Mesenchymal stem cell (in vitro differentiated cells and primary cell): ENCODE results near the gene ABHD16B.

Source experiments
- DNase-seq: peaks from one replicate; pipeline ENCODE4 v3.0.0-alpha.2; 2013
- H2AFZ ChIP-seq: one replicate; pipeline ENCODE4 v1.6.1; 2013; ENCODE audit warnings: low read depth, mild to moderate bottlenecking, control low read depth, inconsistent platforms, low read length, moderate library complexity
- H2AK5ac ChIP-seq: 2 replicates; pipeline ENCODE4 v1.6.1; 2013; ENCODE audit warnings: low read length, moderate library complexity, mild to moderate bottlenecking, inconsistent platforms; ENCODE audit not compliant: severe bottlenecking
- H2BK120ac ChIP-seq: one replicate; pipeline ENCODE4 v1.6.1; 2013; ENCODE audit warnings: low read depth, mild to moderate bottlenecking, inconsistent platforms, low read length, moderate library complexity
- H2BK12ac ChIP-seq, 2 experiments: one replicate each; pipeline ENCODE4 v1.6.1; 2013; ENCODE audit warnings: inconsistent platforms in 2 of 2, low read length in 2 of 2, mild to moderate bottlenecking in 2 of 2, moderate library complexity in 2 of 2, control low read depth in 1 of 2
- H2BK15ac ChIP-seq: one replicate; pipeline ENCODE4 v1.6.1; 2013; ENCODE audit warnings: mild to moderate bottlenecking, low read depth, inconsistent platforms; ENCODE audit not compliant: poor library complexity, severe bottlenecking
- H2BK5ac ChIP-seq: 2 replicates; pipeline ENCODE4 v1.6.1; 2013; ENCODE audit warnings: low read depth, mild to moderate bottlenecking, low read length, control low read depth, inconsistent platforms; ENCODE audit not compliant: poor library complexity, severe bottlenecking
- H3K14ac ChIP-seq, 2 experiments: one replicate each; pipeline ENCODE4 v1.6.1; 2013; ENCODE audit warnings: inconsistent platforms in 2 of 2, low read length in 2 of 2, control low read depth in 1 of 2, mild to moderate bottlenecking in 1 of 2, moderate library complexity in 1 of 2
- H3K18ac ChIP-seq, 2 experiments: one replicate each; pipeline ENCODE4 v1.6.1; 2013; ENCODE audit warnings: inconsistent platforms in 2 of 2, low read length in 2 of 2, control low read depth in 1 of 2, low read depth in 1 of 2, mild to moderate bottlenecking in 1 of 2
- H3K23ac ChIP-seq, 2 experiments: one replicate each; pipeline ENCODE4 v1.6.1; 2013; ENCODE audit warnings: inconsistent platforms in 2 of 2, low read length in 2 of 2, mild to moderate bottlenecking in 2 of 2, moderate library complexity in 2 of 2, control low read depth in 1 of 2
- H3K27ac ChIP-seq: 2 replicates; pipeline ENCODE4 v1.5.1; 2013; ENCODE audit warnings: mild to moderate bottlenecking, moderate library complexity, low read length, control low read depth, inconsistent platforms; ENCODE audit not compliant: poor library complexity, severe bottlenecking
- H3K27me3 ChIP-seq, 2 experiments: 2 replicates each; pipeline versions ENCODE4 v1.6.1 to v1.7.0; 2013; ENCODE audit warnings: low read length in 2 of 2, mild to moderate bottlenecking in 2 of 2, moderate library complexity in 2 of 2, control low read depth in 1 of 2, inconsistent platforms in 1 of 2; ENCODE audit not compliant: control insufficient read depth in 1 of 2, insufficient read depth in 1 of 2
- H3K36me3 ChIP-seq, 2 experiments: 2 replicates each; pipeline versions ENCODE4 v1.6.1 to v1.7.0; 2013; ENCODE audit warnings: low read length in 2 of 2, control low read depth in 1 of 2, inconsistent platforms in 1 of 2, low read depth in 1 of 2, mild to moderate bottlenecking in 1 of 2; ENCODE audit not compliant: insufficient read depth in 2 of 2, control insufficient read depth in 1 of 2
- H3K4ac ChIP-seq, 2 experiments: one replicate each; pipeline ENCODE4 v1.6.1; 2013; ENCODE audit warnings: inconsistent platforms in 2 of 2, low read length in 2 of 2, mild to moderate bottlenecking in 2 of 2, moderate library complexity in 2 of 2, control low read depth in 1 of 2, low read depth in 1 of 2
- H3K4me1 ChIP-seq: 2 replicates; pipeline ENCODE4 v1.6.1; 2013; ENCODE audit warnings: low read depth, low read length, control low read depth; ENCODE audit not compliant: control insufficient read depth, insufficient read depth
- H3K4me2 ChIP-seq: 2 replicates; pipeline ENCODE4 v1.6.1; 2013; ENCODE audit warnings: low read length, mild to moderate bottlenecking, inconsistent platforms; ENCODE audit not compliant: poor library complexity, severe bottlenecking
- H3K4me3 ChIP-seq, 2 experiments: 2 replicates each; pipeline versions ENCODE4 v1.5.1 to v1.7.0; 2013; ENCODE audit warnings: low read length in 2 of 2, mild to moderate bottlenecking in 2 of 2, control low read depth in 1 of 2, low read depth in 1 of 2; ENCODE audit not compliant: insufficient read depth in 1 of 2
- H3K79me1 ChIP-seq: replicated peaks from 2 replicates; pipeline ENCODE4 v1.6.1; 2013; ENCODE audit warnings: mild to moderate bottlenecking, control low read depth, low read length, inconsistent platforms; ENCODE audit not compliant: poor library complexity, severe bottlenecking
- H3K9ac ChIP-seq: 2 replicates; pipeline ENCODE4 v1.7.0; 2013; ENCODE audit warnings: mild to moderate bottlenecking, low read length, moderate library complexity
- H3K9me3 ChIP-seq: 2 replicates; pipeline ENCODE4 v1.7.0; 2013; ENCODE audit warnings: mild to moderate bottlenecking, low read length; ENCODE audit not compliant: control insufficient read depth
- H4K8ac ChIP-seq: one replicate; pipeline ENCODE4 v1.6.1; 2013; ENCODE audit warnings: inconsistent platforms, mild to moderate bottlenecking, low read length, moderate library complexity
- H4K91ac ChIP-seq: one replicate; pipeline ENCODE4 v1.6.1; 2013; ENCODE audit warnings: mild to moderate bottlenecking, low read length, inconsistent platforms
- WGBS: methylation state at CpG from one replicate; pipeline ENCODE4 v1.1.7; 2013; ENCODE audit warnings: mixed read lengths; 5-methylcytosine and 5-hydroxymethylcytosine counted together

The ABHD16B gene

GRCh38 chr20:63856098-63856511 is 5.2 kb upstream of the ABHD16B start:
- Histone ChIP-seq H2AK5ac (no peak overlapping the region), H3K9ac (no peak overlapping the region), H4K8ac (peak overlapping the region; percentile 87), H2BK5ac (no peak overlapping the region), H2BK15ac (peak overlapping the region; percentile 78), H3K4me1 (peaks cover 57% of the 10 kb centered on the region), H3K9me3 (no peaks in the 10 kb centered on the region), H2BK12ac (peak overlapping the region; percentile 80 to 98), H3K23ac (no peak overlapping the region), H3K4me2 (no peak overlapping the region), H3K18ac (peak overlapping the region; percentile 79 to 99), H2AFZ (no peak overlapping the region), H2BK120ac (peak overlapping the region; percentile 97), H3K79me1 (peaks cover 10% of the 10 kb centered on the region), H3K14ac (peak overlapping the region in 1 of 2 experiments; percentile 44), H3K27ac (no peak overlapping the region), H3K4ac (peak overlapping the region; percentile 55 to 97), H4K91ac (peak overlapping the region; percentile 100), H3K4me3 (no peak overlapping the region), H3K36me3 (peaks cover 1 to 8% of the 10 kb centered on the region in 2 experiments), H3K27me3 (peaks cover 0 to 42% of the 10 kb centered on the region in 2 experiments)
- no peak for DNase-seq
- 64% methylated on average over 22 of the region's 22 CpGs for WGBS

- H3K27ac ChIP-seq, result peak overlapping the region; percentile 69
- H3K27me3 ChIP-seq, result peaks cover 0 to 39% of the 10 kb centered on the region in 2 experiments
- peak; percentile 76 for DNase-seq
- no peak overlapping the region for H2AFZ ChIP-seq
- peak overlapping the region; percentile 98 for H2BK120ac ChIP-seq
- peaks cover 16 to 25% of the 10 kb centered on the region in 2 experiments for H3K36me3 ChIP-seq
- H3K9me3 ChIP-seq, result no peaks in the 10 kb centered on the region
- H3K18ac ChIP-seq, result peak overlapping the region; percentile 97 to 100
- H2BK12ac ChIP-seq, result peak overlapping the region; percentile 94 to 99
- peak overlapping the region; percentile 13 for H3K4me2 ChIP-seq
- peak overlapping the region; percentile 38 for H3K9ac ChIP-seq
- peak overlapping the region in 1 of 2 experiments; percentile 26 for H3K14ac ChIP-seq
- H3K79me1 ChIP-seq, result peaks cover 25% of the 10 kb centered on the region
- H3K4me3 ChIP-seq, result no peak overlapping the region
- peak overlapping the region; percentile 98 for H4K8ac ChIP-seq
- peak overlapping the region; percentile 77 for H2AK5ac ChIP-seq
- H2BK5ac ChIP-seq, result no peak overlapping the region
- H3K4ac ChIP-seq, result peak overlapping the region; percentile 50 to 99
- H3K23ac ChIP-seq, result peak overlapping the region; percentile 79 to 94
- 15% methylated on average over 14 of the region's 14 CpGs for WGBS
- H3K4me1 ChIP-seq, result peaks cover 64% of the 10 kb centered on the region
- H2BK15ac ChIP-seq, result peak overlapping the region; percentile 97
- H4K91ac ChIP-seq, result peak overlapping the region; percentile 99
These were observed 3.4 kb upstream of the ABHD16B start for GRCh38 chr20:63857764-63858392.

- H3K9ac ChIP-seq, result peak overlapping the region; percentile 38
- H3K27ac ChIP-seq, result peak overlapping the region; percentile 69
- peaks cover 20 to 25% of the 10 kb centered on the region in 2 experiments for H3K36me3 ChIP-seq
- H3K23ac ChIP-seq, result peak overlapping the region; percentile 79 to 94
- H2BK5ac ChIP-seq, result no peak overlapping the region
- H3K4me2 ChIP-seq, result peak overlapping the region; percentile 49
- peaks cover 0 to 36% of the 10 kb centered on the region in 2 experiments for H3K27me3 ChIP-seq
- 1% methylated on average over 4 of the region's 12 CpGs for WGBS
- peak overlapping the region; percentile 50 to 99 for H3K4ac ChIP-seq
- H2AK5ac ChIP-seq, result peak overlapping the region; percentile 17
- H4K91ac ChIP-seq, result peak overlapping the region; percentile 99
- peak overlapping the region; percentile 98 for H4K8ac ChIP-seq
- H3K9me3 ChIP-seq, result no peaks in the 10 kb centered on the region
- H3K4me1 ChIP-seq, result peaks cover 67% of the 10 kb centered on the region
- DNase-seq, result peak; percentile 85
- H2AFZ ChIP-seq, result no peak overlapping the region
- peak overlapping the region; percentile 99 for H2BK12ac ChIP-seq
- H2BK15ac ChIP-seq, result peak overlapping the region; percentile 97
- H3K14ac ChIP-seq, result no peak overlapping the region
- peak overlapping the region; percentile 97 to 100 for H3K18ac ChIP-seq
- H3K79me1 ChIP-seq, result peaks cover 27% of the 10 kb centered on the region
- peak overlapping the region; percentile 98 for H2BK120ac ChIP-seq
- no peak overlapping the region for H3K4me3 ChIP-seq
These were observed 2.7 kb upstream of the ABHD16B start for GRCh38 chr20:63858393-63859165.
